ENCODE measurements around the gene COL27A1. TPM values are rescaled to one million over a fixed set of nuclear protein-coding genes. Genes with fewer than 3 reads are reported as not detected.

COL27A1 gene
- total RNA-seq, 2 donors from 2014 or later = 18.5 to 57.1 TPM

GRCh38 chr9:114212826-114213225 is 57.5 kb downstream of the COL27A1 start:
- TF ChIP-seq, protein P1, sequence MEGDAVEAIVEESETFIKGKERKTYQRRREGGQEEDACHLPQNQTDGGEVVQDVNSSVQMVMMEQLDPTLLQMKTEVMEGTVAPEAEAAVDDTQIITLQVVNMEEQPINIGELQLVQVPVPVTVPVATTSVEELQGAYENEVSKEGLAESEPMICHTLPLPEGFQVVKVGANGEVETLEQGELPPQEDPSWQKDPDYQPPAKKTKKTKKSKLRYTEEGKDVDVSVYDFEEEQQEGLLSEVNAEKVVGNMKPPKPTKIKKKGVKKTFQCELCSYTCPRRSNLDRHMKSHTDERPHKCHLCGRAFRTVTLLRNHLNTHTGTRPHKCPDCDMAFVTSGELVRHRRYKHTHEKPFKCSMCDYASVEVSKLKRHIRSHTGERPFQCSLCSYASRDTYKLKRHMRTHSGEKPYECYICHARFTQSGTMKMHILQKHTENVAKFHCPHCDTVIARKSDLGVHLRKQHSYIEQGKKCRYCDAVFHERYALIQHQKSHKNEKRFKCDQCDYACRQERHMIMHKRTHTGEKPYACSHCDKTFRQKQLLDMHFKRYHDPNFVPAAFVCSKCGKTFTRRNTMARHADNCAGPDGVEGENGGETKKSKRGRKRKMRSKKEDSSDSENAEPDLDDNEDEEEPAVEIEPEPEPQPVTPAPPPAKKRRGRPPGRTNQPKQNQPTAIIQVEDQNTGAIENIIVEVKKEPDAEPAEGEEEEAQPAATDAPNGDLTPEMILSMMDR (IDR thresholded peaks at IDR 0.05) = no peak
- ATAC-seq (ENCODE audit: insufficient number of reproducible peaks, low FRiP score, low read depth) (no peak), DNase-seq (ENCODE audit: low spot score) (no peak)
- H3K4me3 ChIP-seq = no peak overlapping the region
- no peaks in the 10 kb centered on the region for H3K27me3 ChIP-seq (replicated peaks; ENCODE audit: insufficient read depth)
- H3K9me3 ChIP-seq = no peaks in the 10 kb centered on the region
- H3K36me3 ChIP-seq = peaks cover 7% of the 10 kb centered on the region
- H3K27ac ChIP-seq = peak overlapping the region; percentile 76 to 79
- peaks cover 24 to 51% of the 10 kb centered on the region in 2 donors for H3K4me1 ChIP-seq (ENCODE audit: control insufficient read depth in 1 of 2, low read depth in 2 of 2)

DNA sequence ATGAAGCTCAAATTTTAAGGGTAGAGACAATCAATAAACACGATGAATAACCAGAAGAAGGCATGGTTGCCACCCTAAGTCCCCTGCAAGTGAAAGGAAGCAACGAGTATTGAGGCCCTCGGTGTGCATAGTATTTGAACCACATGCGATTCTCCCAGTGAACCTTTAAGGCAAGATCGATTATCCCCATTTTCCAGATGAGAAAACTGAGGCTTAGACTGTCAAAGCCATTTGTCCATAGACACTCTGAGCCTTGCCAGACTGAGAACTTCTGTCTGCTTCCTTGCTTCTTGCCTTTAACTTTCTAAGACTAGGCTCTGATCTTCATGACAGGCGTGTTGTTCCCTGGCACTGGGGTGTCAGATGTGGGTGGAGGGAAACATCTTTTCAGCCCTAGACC is 58.2 kb downstream of the COL27A1 start:
- H3K36me3 ChIP-seq = peaks cover 7% of the 10 kb centered on the region
- H3K27ac ChIP-seq = peak overlapping the region; percentile 76 to 79
- no peaks in the 10 kb centered on the region for H3K9me3 ChIP-seq
- no peak overlapping the region for H3K4me3 ChIP-seq
- no peak for DNase-seq (ENCODE audit: low spot score)
- no peak for ATAC-seq (ENCODE audit: insufficient number of reproducible peaks, low FRiP score, low read depth)
- peaks cover 24 to 47% of the 10 kb centered on the region in 2 donors for H3K4me1 ChIP-seq (ENCODE audit: control insufficient read depth in 1 of 2, low read depth in 2 of 2)
- no peaks in the 10 kb centered on the region for H3K27me3 ChIP-seq (replicated peaks; ENCODE audit: insufficient read depth)
- TF ChIP-seq, protein P1 (IDR thresholded peaks at IDR 0.05) = no peak

DNA sequence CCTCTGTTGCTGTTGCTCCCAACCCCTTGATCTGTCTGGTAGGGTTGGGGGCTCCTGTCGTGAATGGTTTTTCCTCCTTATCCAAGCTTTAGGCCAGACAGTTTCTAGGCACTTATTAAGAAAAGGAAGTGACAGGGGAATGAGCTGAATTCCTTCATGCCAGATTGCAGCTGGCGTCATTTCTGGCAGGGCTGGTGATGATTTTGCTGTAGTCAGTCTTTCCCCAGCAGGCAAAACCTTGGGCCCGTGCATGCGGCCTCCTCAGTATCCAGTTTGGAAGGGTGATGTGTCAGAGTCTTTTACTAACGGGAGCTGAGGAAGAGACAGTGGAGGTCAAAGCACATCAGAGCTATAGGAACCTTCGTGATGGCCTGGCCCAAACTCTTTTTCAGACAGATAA is 58.8 kb downstream of the COL27A1 start:
- H3K36me3 ChIP-seq = peaks cover 7% of the 10 kb centered on the region
- H3K27ac ChIP-seq = peak overlapping the region; percentile 76 to 79
- peaks cover 24 to 47% of the 10 kb centered on the region in 2 donors for H3K4me1 ChIP-seq (ENCODE audit: control insufficient read depth in 1 of 2, low read depth in 2 of 2)
- TF ChIP-seq, protein P1 (IDR thresholded peaks at IDR 0.05) = no peak
- no peak overlapping the region for H3K4me3 ChIP-seq
- H3K9me3 ChIP-seq = no peaks in the 10 kb centered on the region
- DNase-seq (ENCODE audit: low spot score) (peak; percentile 55), ATAC-seq (ENCODE audit: insufficient number of reproducible peaks, low FRiP score, low read depth) (peak; percentile 71)
- H3K27me3 ChIP-seq (replicated peaks; ENCODE audit: insufficient read depth) = no peaks in the 10 kb centered on the region

GRCh38 chr9:114214686-114215414 is 59.5 kb downstream of the COL27A1 start:
- DNase-seq (ENCODE audit: low spot score) (no peak), ATAC-seq (ENCODE audit: insufficient number of reproducible peaks, low FRiP score, low read depth) (no peak)
- Histone ChIP-seq H3K27me3 (replicated peaks; ENCODE audit: insufficient read depth) (no peaks in the 10 kb centered on the region), H3K27ac (peak overlapping the region; percentile 76 to 79), H3K4me3 (no peak overlapping the region), H3K36me3 (peaks cover 3% of the 10 kb centered on the region), H3K9me3 (no peaks in the 10 kb centered on the region), H3K4me1 (ENCODE audit: control insufficient read depth in 1 of 2, low read depth in 2 of 2) (peaks cover 24 to 47% of the 10 kb centered on the region in 2 donors)
- TF ChIP-seq, protein P1 (IDR thresholded peaks at IDR 0.05) = no peak

DNA sequence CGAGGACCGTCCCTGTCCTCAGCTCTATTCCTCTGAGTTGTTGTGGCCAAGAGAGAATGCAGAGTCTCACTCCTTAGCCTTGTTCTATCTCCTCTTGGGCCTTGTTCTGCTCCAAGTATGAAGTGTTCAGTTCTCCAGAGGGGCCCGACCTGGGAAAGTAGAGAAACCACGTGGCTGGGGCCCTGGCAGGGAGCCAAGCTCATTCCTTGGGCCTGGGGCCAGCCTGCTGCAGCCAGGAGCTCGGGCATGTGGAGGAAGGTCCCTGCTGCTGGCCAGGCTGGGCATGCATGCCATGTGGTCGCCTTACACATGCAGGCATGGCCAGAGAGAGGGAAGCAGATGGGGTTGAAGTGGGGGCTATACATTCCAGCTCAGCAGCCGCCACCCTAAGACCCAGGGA is 60.7 kb downstream of the COL27A1 start:
- TF ChIP-seq, protein P1 (IDR thresholded peaks at IDR 0.05) = no peak
- no peak overlapping the region for H3K4me3 ChIP-seq
- peaks cover 3% of the 10 kb centered on the region for H3K36me3 ChIP-seq
- DNase-seq (ENCODE audit: low spot score) (no peak), ATAC-seq (ENCODE audit: insufficient number of reproducible peaks, low FRiP score, low read depth) (peak; percentile 37)
- H3K4me1 ChIP-seq (ENCODE audit: control insufficient read depth in 1 of 2, low read depth in 2 of 2) = peaks cover 24 to 40% of the 10 kb centered on the region in 2 donors
- peak overlapping the region; percentile 51 to 79 for H3K27ac ChIP-seq
- no peaks in the 10 kb centered on the region for H3K9me3 ChIP-seq
- no peaks in the 10 kb centered on the region for H3K27me3 ChIP-seq (replicated peaks; ENCODE audit: insufficient read depth)
